ENCODE data around the gene TRIM66. TPM values are rescaled to one million over a fixed set of nuclear protein-coding genes. Genes with fewer than 3 reads are reported as not detected.

The TRIM66 gene
- total and polyA plus RNA-seq, 2 of the 8 experiments (the other 6 are each of a cell fraction or from before 2014, with no cell fraction given): 3.1 to 3.5 TPM

DNA sequence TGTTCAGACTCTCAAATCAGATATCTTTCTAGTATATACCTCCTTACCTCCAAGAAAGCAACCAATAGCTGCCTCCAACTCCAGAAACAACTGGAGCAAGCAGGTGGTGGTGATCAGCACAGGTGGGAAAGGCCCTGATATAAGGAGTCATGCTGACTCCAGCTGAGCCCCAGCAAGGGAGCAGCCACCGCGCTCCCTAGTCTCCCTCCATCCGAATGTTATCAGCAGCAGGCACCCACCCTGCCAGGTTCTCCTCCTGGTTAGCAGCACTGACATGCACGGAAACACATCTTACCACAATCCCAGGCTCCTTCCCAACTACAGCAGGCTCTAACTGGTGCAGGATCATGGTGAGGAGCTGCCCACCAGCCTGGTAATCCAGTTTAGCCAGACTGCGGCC, 69.9 kb downstream of the TRIM66 start:
- H3K4ac ChIP-seq (replicated peaks; ENCODE audit: insufficient read length, low read depth, low read length): no peak overlapping the region
- H3K4me2 ChIP-seq (ENCODE audit: insufficient read depth in 1 of 2, low read depth in 2 of 2, low read length in 2 of 2): no peak overlapping the region
- no peak for DNase-seq (ENCODE audit: low read depth in 1 of 2, low spot score in 2 of 2)
- no peaks in the 10 kb centered on the region for H3K23me2 ChIP-seq (ENCODE audit: low read depth, low read length)
- no peaks in the 10 kb centered on the region for H3K9me3 ChIP-seq (ENCODE audit: insufficient read depth in 2 of 2, low read depth in 1 of 2, low read length in 1 of 2)
- H2BK5ac ChIP-seq (ENCODE audit: low read depth, low read length): no peak overlapping the region
- no peak overlapping the region for H2BK120ac ChIP-seq (replicated peaks; ENCODE audit: low read depth, low read length)
- no peak overlapping the region for H4K5ac ChIP-seq (ENCODE audit: insufficient read length, low read depth, low read length)
- H4K8ac ChIP-seq (ENCODE audit: extremely low read depth, insufficient read depth, low read length): no peak overlapping the region
- H3K4me3 ChIP-seq (ENCODE audit: extremely low read depth in 1 of 4, insufficient read depth in 2 of 4, low read depth in 3 of 4, low read length in 4 of 4): no peak overlapping the region
- H3K23ac ChIP-seq (ENCODE audit: insufficient read length): no peak overlapping the region
- H2BK15ac ChIP-seq (ENCODE audit: low read length): no peak overlapping the region
- H3K4me1 ChIP-seq (replicated peaks in 1 of 4; ENCODE audit: control insufficient read depth in 3 of 4, insufficient read depth in 4 of 4, low read length in 3 of 4): no peaks in the 10 kb centered on the region
- H2BK12ac ChIP-seq (ENCODE audit: low read depth, low read length): no peak overlapping the region
- no peaks in the 10 kb centered on the region for H3K79me2 ChIP-seq (ENCODE audit: control insufficient read depth in 1 of 2, insufficient read depth in 2 of 2, low read length in 2 of 2)
- FAIRE-seq: no peak
- ChIA-PET POLR2A (ENCODE audit: partially characterized antibody) (interaction anchor here (0.9 to 2.4 kb wide), 5 partner anchors 9 to 75 kb away, joined by 3 to 13 read pairs (median 4); partner anchors contain the start of genes RPL27A and TRIM66), CTCF (ENCODE audit: partially characterized antibody) (interaction anchor here (0.5 to 2.9 kb wide), 12 partner anchors 8 to 558 kb away, joined by 3 to 12 read pairs (median 4); no protein-coding TSS in a partner anchor)
- H2AK5ac ChIP-seq (ENCODE audit: low read depth, low read length): no peak overlapping the region
- H4K20me1 ChIP-seq (replicated peaks in 1 of 2; ENCODE audit: control insufficient read depth in 1 of 2, insufficient read depth in 2 of 2, low read length in 2 of 2): no peaks in the 10 kb centered on the region
- H3K9ac ChIP-seq (replicated peaks in 1 of 4; ENCODE audit: extremely low read depth in 1 of 4, low read depth in 3 of 4, low read length in 3 of 4): no peak overlapping the region
- no peak overlapping the region for H3K27ac ChIP-seq (ENCODE audit: low read depth, low read length)
- H3K56ac ChIP-seq (replicated peaks; ENCODE audit: insufficient read length, low read depth, low read length): no peak overlapping the region
- H4K91ac ChIP-seq (replicated peaks; ENCODE audit: insufficient read length, low read length): no peak overlapping the region
- H2AFZ ChIP-seq (ENCODE audit: low read length): no peak overlapping the region
- H3K27me3 ChIP-seq (replicated peaks in 1 of 4; ENCODE audit: control insufficient read depth in 3 of 4, extremely low read depth in 1 of 4, insufficient read depth in 3 of 4, low read length in 3 of 4): no peaks in the 10 kb centered on the region
- no peak overlapping the region for H3K18ac ChIP-seq (ENCODE audit: extremely low read depth, low read length)
- no peaks in the 10 kb centered on the region for H3K79me1 ChIP-seq (ENCODE audit: low read depth, low read length)
- H3K14ac ChIP-seq (ENCODE audit: insufficient read length): no peak overlapping the region
- no peak overlapping the region for H2BK20ac ChIP-seq (ENCODE audit: low read length)
- peaks cover 0 to 5% (median 0%) of the 10 kb centered on the region in 4 experiments; a peak in 1 of 8 replicates for H3K36me3 ChIP-seq (ENCODE audit: control insufficient read depth in 2 of 4, insufficient read depth in 4 of 4, low read length in 3 of 4)
- TF ChIP-seq TBP (IDR thresholded peaks at IDR 0.05; ENCODE audit: low read depth, low read length) (no peak), SUZ12 (IDR thresholded peaks at IDR 0.05; ENCODE audit: low read length) (no peak), CTBP2 (IDR thresholded peaks at IDR 0.05; ENCODE audit: borderline replicate concordance, insufficient read depth, insufficient read length, low read length) (no peak), EZH2 (IDR thresholded peaks at IDR 0.05; ENCODE audit: low read depth, low read length, severe bottlenecking) (no peak), POLR2A (IDR thresholded peaks at IDR 0.05; ENCODE audit: control extremely low read depth in 1 of 2, low read depth in 2 of 2, low read length in 2 of 2) (no peak), SIX5 (IDR thresholded peaks at IDR 0.05; ENCODE audit: low read depth, low read length) (no peak), FOSL1 (IDR thresholded peaks at IDR 0.05; ENCODE audit: insufficient read depth, low read depth, low read length) (no peak)
- TF ChIP-seq, protein P1, sequence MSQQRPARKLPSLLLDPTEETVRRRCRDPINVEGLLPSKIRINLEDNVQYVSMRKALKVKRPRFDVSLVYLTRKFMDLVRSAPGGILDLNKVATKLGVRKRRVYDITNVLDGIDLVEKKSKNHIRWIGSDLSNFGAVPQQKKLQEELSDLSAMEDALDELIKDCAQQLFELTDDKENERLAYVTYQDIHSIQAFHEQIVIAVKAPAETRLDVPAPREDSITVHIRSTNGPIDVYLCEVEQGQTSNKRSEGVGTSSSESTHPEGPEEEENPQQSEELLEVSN (IDR thresholded peaks at IDR 0.05): no peak
- TF ChIP-seq, protein P2, sequence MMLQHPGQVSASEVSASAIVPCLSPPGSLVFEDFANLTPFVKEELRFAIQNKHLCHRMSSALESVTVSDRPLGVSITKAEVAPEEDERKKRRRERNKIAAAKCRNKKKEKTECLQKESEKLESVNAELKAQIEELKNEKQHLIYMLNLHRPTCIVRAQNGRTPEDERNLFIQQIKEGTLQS (IDR thresholded peaks at IDR 0.05; ENCODE audit: insufficient read depth, low read depth, low read length): no peak
- WGBS, 2 experiments (ENCODE audit: extremely low coverage in 1 of 2, insufficient coverage in 1 of 2, insufficient read length in 1 of 2, insufficient replicate concordance in 2 of 2, low coverage in 1 of 2, low lambda C conversion rate in 2 of 2, missing lambda C conversion rate in 1 of 2): 87% methylated on average over 5 of the region's 5 CpGs; no CpG with 5 or more reads in 1 of the 2 experiments
